HepG2 (cell line): ENCODE measurements around the gene RNU2-63P. TPM values are rescaled to one million over a fixed set of nuclear protein-coding genes. Genes with fewer than 3 reads are reported as not detected.

Experiments used
- BCLAF1 ChIP-seq: fragments of 450-650 bp; IDR thresholded peaks from 2 replicates; pipeline ENCODE4 v1.6.1; 2017; ENCODE audit warnings: mild to moderate bottlenecking
- CREM ChIP-seq, 2 experiments: sonication (generic) in 1 of 2; formaldehyde crosslinking in 1 of 2; IDR thresholded peaks; 2 replicates each; pipeline versions ENCODE4 v1.4.0 to v1.6.1; 2016 to 2020; ENCODE audit warnings: antibody characterized with exemption in 1 of 2, mild to moderate bottlenecking in 1 of 2, missing genetic modification reagents in 1 of 2
- HMGA1 ChIP-seq: sonication (generic); formaldehyde crosslinking; conservative IDR thresholded peaks from 2 replicates; pipeline ENCODE4 v1.4.0; 2020; ENCODE audit warnings: missing genetic modification reagents
- HNRNPL ChIP-seq: fragments of 200-400 bp; formaldehyde crosslinking; IDR thresholded peaks from 2 replicates; pipeline ENCODE4 v1.6.1; 2017; ENCODE audit warnings: mild to moderate bottlenecking, low read depth, low read length
- KIAA2018 ChIP-seq: sonication (generic); formaldehyde crosslinking; IDR thresholded peaks from 2 replicates; pipeline ENCODE4 v1.5.0; 2020; ENCODE audit warnings: mild to moderate bottlenecking, missing genetic modification reagents, borderline replicate concordance
- PATZ1 ChIP-seq: sonication (generic); formaldehyde crosslinking; IDR thresholded peaks from 2 replicates; pipeline ENCODE4 v1.4.0; 2020; ENCODE audit warnings: missing genetic modification reagents
- TMF1 ChIP-seq: sonication (generic); formaldehyde crosslinking; IDR thresholded peaks from 2 replicates; pipeline ENCODE4 v1.8.1; 2022; ENCODE audit warnings: low read depth, missing genetic modification reagents
- ZBTB42 ChIP-seq: sonication (generic); formaldehyde crosslinking; IDR thresholded peaks from 2 replicates; pipeline ENCODE4 v1.5.0; 2020; ENCODE audit warnings: mild to moderate bottlenecking, missing genetic modification reagents
- ZBTB46 ChIP-seq: sonication (generic); formaldehyde crosslinking; IDR thresholded peaks from 2 replicates; pipeline ENCODE4 v1.4.0; 2020; ENCODE audit warnings: mild to moderate bottlenecking, missing genetic modification reagents, borderline replicate concordance
- ZNF180 ChIP-seq: sonication (generic); formaldehyde crosslinking; IDR thresholded peaks from 2 replicates; pipeline ENCODE4 v1.4.0; 2020; ENCODE audit warnings: low read depth, missing genetic modification reagents, borderline replicate concordance
- ZNF282 ChIP-seq: fragments of 450-650 bp; IDR thresholded peaks from 2 replicates; pipeline ENCODE4 v1.6.1; 2018; ENCODE audit not compliant: partially characterized antibody
- ZNF746 ChIP-seq: sonication (generic); formaldehyde crosslinking; IDR thresholded peaks from 2 replicates; pipeline ENCODE4 v1.8.0; 2022; ENCODE audit warnings: mild to moderate bottlenecking, missing genetic modification reagents
- polyA plus RNA-seq, 8 experiments: library from polyadenylated mRNA; depleted of rRNA in 3 of 8; stranded (reverse) in 7 of 8; unstranded in 1 of 8; fragments of >200 nt; fragmentation: Illumina TruSeq in 4 of 8; extraction: Trizol in 4 of 8; gene quantifications; 2 replicates each; pipeline versions ENCODE4 v1.2.1 to v1.2.3, GENCODE V29; 2011 to 2016; ENCODE audit warnings: low read depth in 4 of 8, missing spikeins in 1 of 8, mixed read lengths in 1 of 8; ENCODE audit not compliant: insufficient read depth in 1 of 8
- total RNA-seq, 5 experiments: library from RNA; depleted of rRNA; stranded (reverse); fragments of >200 nt; fragmentation: Illumina TruSeq; extraction: Trizol; gene quantifications; 2 replicates each; pipeline ENCODE4 v1.2.3, GENCODE V29; 2016; ENCODE audit warnings: low read depth in 1 of 5

Gene RNU2-63P
- total and polyA plus RNA-seq, 2 of the 13 experiments (the other 11 are each of a cell fraction or from before 2014, with no cell fraction given): 6.8 TPM; not detected in 1

GRCh38 chr2:88059979-88060906 lies 43.9 kb upstream of the RNU2-63P start (continued):
- TF ChIP-seq BCLAF1 (no peak), ZNF282 (no peak), CREM (IDR thresholded peaks at IDR 0.05) (peak; percentile 61; the same call in 1 of the 2 replicates), CREM (CRISPR knock-in tag; IDR thresholded peaks at IDR 0.05) (no peak), PATZ1 (0 out of 2 replicates have a peak, but pooled peaks have one; percentile 36), HMGA1 (CRISPR knock-in tag) (no peak), HNRNPL (no peak), ZNF180 (CRISPR knock-in tag) (no peak), ZBTB42 (peak; percentile 49; the same call in 1 of the 2 replicates), ZNF746 (CRISPR knock-in tag) (no peak), TMF1 (CRISPR knock-in tag) (no peak), ZBTB46 (CRISPR knock-in tag) (no peak), KIAA2018 (CRISPR knock-in tag) (peak; percentile 42; the same call in 1 of the 2 replicates)
